Spleen (tissue), 11 donors: Measurements from ENCODE around the gene LEO1. TPM values are rescaled to one million over a fixed set of nuclear protein-coding genes. Genes with fewer than 3 reads are reported as not detected.

Experiments used
- DNase-seq: peaks from one replicate; pipeline ENCODE4 v3.0.0-alpha.2; 2020
- H3K27ac ChIP-seq, 8 donors: fragments of 200-600 bp; sonication (generic) in 7 of 8; 1 replicate in 4 of 8; 2 replicates in 4 of 8; pipeline versions ENCODE4 v1.5.0 to v1.8.0; 2016 to 2021; ENCODE audit warnings: inconsistent platforms in 4 of 8, mild to moderate bottlenecking in 4 of 8, moderate library complexity in 1 of 8
- H3K27me3 ChIP-seq, 7 donors: fragments of 200-600 bp; sonication (generic) in 6 of 7; replicated peaks in 1 of 7; 1 replicate in 4 of 7; 2 replicates in 3 of 7; pipeline versions ENCODE4 v1.5.0 to v1.8.0; 2016 to 2021; ENCODE audit warnings: inconsistent platforms in 3 of 7, mild to moderate bottlenecking in 1 of 7
- H3K36me3 ChIP-seq, 6 donors: fragments of 200-600 bp; sonication (generic) in 5 of 6; 1 replicate in 4 of 6; 2 replicates in 2 of 6; pipeline versions ENCODE4 v1.5.0 to v1.8.0; 2016 to 2021; ENCODE audit warnings: inconsistent platforms in 2 of 6
- H3K4me1 ChIP-seq, 6 donors: fragments of 200-600 bp; sonication (generic) in 5 of 6; 1 replicate in 3 of 6; 2 replicates in 3 of 6; pipeline versions ENCODE4 v1.5.0 to v1.8.0; 2016 to 2021; ENCODE audit warnings: inconsistent platforms in 3 of 6
- H3K4me3 ChIP-seq, 8 donors: fragments of 200-600 bp; sonication (generic) in 7 of 8; 1 replicate in 4 of 8; 2 replicates in 4 of 8; pipeline versions ENCODE4 v1.5.0 to v1.8.0; 2016 to 2021; ENCODE audit warnings: inconsistent platforms in 4 of 8, mild to moderate bottlenecking in 4 of 8, moderate library complexity in 2 of 8
- H3K9me3 ChIP-seq, 8 donors: fragments of 200-600 bp; sonication (generic) in 7 of 8; 1 replicate in 4 of 8; 2 replicates in 4 of 8; pipeline versions ENCODE4 v1.5.0 to v1.8.0; 2016 to 2021; ENCODE audit warnings: inconsistent platforms in 4 of 8
- POLR2A ChIP-seq, 3 donors: fragments of 450-650 bp; IDR thresholded peaks; one replicate each; pipeline ENCODE4 v1.5.1; 2017; ENCODE audit warnings: antibody characterized with exemption in 3 of 3, mild to moderate bottlenecking in 1 of 3
- POLR2AphosphoS5 ChIP-seq, 3 donors: sonication (generic); formaldehyde crosslinking; IDR thresholded peaks; one replicate each; pipeline ENCODE4 v1.5.1; 2017; ENCODE audit warnings: antibody characterized with exemption in 3 of 3
- WGBS, 5 donors: extraction: QIAGEN DNeasy Blood & Tissue Kit in 3 of 5; methylation state at CpG; one replicate each; pipeline versions ENCODE4 v1.1.5 to v1.1.7; 2013 to 2018; 5-methylcytosine and 5-hydroxymethylcytosine counted together
- intact Hi-C: fragments of 100-400 bp; cut with DNase I; formaldehyde crosslinking; loops from one replicate; pipeline ENCODE4 v1.15.0; 2023; ENCODE audit warnings: low total_unique reads
- polyA plus RNA-seq, 3 donors: library from polyadenylated mRNA; stranded (reverse); fragments of 200-250 nt; gene quantifications; one replicate each; pipeline ENCODE4 v1.2.1, GENCODE V29; 2013
- total RNA-seq, 7 donors: library from RNA; depleted of rRNA in 3 of 7; stranded (reverse); fragments of >200 nt in 3 of 7; fragmentation: NEBNext Ultra II Directional in 4 of 7; extraction: Animal tissue kit (Norgen Biotek cat#: 25700) in 4 of 7; gene quantifications; one replicate each; pipeline versions ENCODE4 v1.1.0 to v1.2.1, GENCODE V29; 2016 to 2021
- TF ChIP-seq, protein P1 (sequence below), 11 experiments: fragments of 200-600 bp in 7 of 11; fragments of 450-650 bp in 4 of 11; sonication (generic) in 4 of 11; IDR thresholded peaks in 8 of 11; conservative IDR thresholded peaks in 3 of 11; 1 replicate in 7 of 11; 2 replicates in 4 of 11; pipeline versions ENCODE4 v1.4.0 to v1.8.0; 2016 to 2021; ENCODE audit warnings: antibody characterized with exemption in 11 of 11, inconsistent platforms in 4 of 11, mild to moderate bottlenecking in 1 of 11
- donor health status: healthy with polysubstance abuse.
- donor health status: DM: no; HTN: no; CAD: no; lungs with moderate emphysema.
- donor health status: DM: no; HTN: no; CAD: no.
- donor health status: Bipolar disorder and iron deficiency.
- donor health status: healthy.
- donor health status: DM: no; HTN: no; CAD: no.
- donor health status: DM: yes; HTN: yes; CAD: no.

Gene LEO1
- total and polyA plus RNA-seq, 10 donors, result 7.6 to 19.5 (median 15.5) TPM

DNA sequence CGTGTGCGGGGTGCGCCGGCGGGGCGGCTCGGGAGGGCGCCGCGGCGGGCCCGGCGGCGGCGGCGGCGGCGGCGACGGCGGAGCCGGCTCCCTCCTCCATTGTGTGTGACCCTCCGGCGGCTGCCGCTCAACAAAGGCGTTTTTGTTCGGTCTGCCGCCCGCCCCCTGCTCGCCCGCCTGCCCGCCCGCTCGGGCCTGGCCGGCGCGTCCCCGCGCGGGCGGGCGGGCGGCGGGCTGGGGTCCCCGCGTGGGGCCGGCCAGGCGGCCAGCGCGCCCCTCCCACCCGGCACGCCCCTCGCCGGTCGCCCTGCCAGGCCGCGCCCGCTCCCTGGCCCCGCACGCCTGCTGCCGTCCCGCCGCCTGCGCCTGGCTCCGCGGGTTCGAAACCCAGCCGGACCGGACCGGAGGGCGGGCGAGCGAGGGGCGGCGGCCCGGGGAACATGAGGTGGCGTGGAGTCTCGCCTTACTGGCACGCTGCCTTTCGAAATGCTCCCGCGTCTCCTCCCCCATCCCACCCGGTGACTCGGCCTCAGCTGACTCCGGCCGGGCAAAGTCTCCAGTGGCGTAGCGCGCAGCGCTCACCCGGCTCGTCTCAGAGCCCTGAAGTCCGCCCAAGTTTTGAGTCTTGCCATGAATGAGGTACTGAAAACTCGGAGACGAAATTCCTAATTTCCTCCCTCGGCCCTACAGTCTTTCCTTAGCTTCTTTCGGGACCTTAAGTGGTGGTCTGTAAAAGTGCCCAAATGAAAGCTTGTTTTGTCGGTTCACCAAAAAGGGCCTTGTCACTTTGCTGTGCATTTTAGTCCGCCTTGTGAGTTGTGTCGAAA is 48.0 kb upstream of the LEO1 start:
- 0 to 2% (median 1%) methylated on average over 18 to 100 of the region's 100 CpGs for WGBS, 5 donors
- TF ChIP-seq POLR2AphosphoS5 (IDR thresholded peaks at IDR 0.05), result peak; percentile 84 to 88 (median 84)
- TF ChIP-seq, protein P1, sequence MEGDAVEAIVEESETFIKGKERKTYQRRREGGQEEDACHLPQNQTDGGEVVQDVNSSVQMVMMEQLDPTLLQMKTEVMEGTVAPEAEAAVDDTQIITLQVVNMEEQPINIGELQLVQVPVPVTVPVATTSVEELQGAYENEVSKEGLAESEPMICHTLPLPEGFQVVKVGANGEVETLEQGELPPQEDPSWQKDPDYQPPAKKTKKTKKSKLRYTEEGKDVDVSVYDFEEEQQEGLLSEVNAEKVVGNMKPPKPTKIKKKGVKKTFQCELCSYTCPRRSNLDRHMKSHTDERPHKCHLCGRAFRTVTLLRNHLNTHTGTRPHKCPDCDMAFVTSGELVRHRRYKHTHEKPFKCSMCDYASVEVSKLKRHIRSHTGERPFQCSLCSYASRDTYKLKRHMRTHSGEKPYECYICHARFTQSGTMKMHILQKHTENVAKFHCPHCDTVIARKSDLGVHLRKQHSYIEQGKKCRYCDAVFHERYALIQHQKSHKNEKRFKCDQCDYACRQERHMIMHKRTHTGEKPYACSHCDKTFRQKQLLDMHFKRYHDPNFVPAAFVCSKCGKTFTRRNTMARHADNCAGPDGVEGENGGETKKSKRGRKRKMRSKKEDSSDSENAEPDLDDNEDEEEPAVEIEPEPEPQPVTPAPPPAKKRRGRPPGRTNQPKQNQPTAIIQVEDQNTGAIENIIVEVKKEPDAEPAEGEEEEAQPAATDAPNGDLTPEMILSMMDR (IDR thresholded peaks at IDR 0.05 in 8 of 11, conservative IDR thresholded peaks at IDR 0.05 in 3 of 11), result peak in 1 of 11 experiments; percentile 11
- no peak for TF ChIP-seq POLR2A (IDR thresholded peaks at IDR 0.05)
- H3K9me3 ChIP-seq, result no peaks in the 10 kb centered on the region
- peak overlapping the region; percentile 61 to 89 (median 67) for H3K4me3 ChIP-seq
- peak; percentile 94 for DNase-seq
- H3K27me3 ChIP-seq, result no peaks in the 10 kb centered on the region
- peaks cover 28 to 55% (median 42%) of the 10 kb centered on the region in 6 donors for H3K4me1 ChIP-seq
- intact Hi-C loops, result no loop called here
- H3K27ac ChIP-seq, result peak overlapping the region; percentile 92 to 98 (median 94)
- no peaks in the 10 kb centered on the region for H3K36me3 ChIP-seq

DNA sequence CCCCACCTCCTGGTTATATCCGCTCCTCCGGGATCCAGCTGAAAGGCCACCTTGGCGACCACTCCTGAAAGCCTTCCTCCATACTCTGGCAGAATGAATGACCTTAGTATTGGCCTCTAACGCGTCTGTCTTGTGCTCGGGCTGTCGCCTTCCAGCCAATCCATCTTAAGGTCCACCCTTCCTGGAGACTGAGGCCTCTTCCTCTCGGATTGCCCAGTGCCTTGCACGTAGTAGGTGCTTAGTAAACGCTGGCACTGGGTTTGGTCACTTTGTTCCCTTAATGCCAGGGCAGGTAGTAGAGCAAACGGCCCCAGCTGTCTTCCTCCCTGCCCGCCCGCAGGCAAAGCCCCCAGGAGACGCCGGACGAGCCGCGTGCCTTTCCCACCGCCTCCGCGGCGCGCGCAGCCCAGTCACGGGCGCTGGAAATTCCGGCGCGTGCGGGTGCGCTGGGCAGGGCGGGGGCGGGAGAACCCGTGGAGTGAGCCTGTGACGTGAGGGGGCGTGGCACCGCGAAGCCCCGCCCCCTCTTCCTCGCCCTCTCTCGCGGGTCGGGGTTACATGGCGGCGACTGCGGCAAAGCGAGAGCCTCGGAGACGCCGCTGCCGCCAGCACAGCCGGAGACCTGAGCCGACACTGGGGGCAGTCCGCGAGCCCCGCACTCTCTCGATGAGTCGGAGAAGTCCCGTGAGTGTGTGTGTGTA is 47.3 kb upstream of the LEO1 start, which contains the start of gene MAPK6:
MAPK6 (plus strand) TSS at position 527 of the 701 bp plus-strand sequence. CDS start 27,242 bp downstream, outside the sequence.
- DNase-seq, result peak; percentile 98
- TF ChIP-seq POLR2AphosphoS5 (IDR thresholded peaks at IDR 0.05), result peak; percentile 92 to 95 (median 95)
- TF ChIP-seq, protein P1 (IDR thresholded peaks at IDR 0.05 in 8 of 11, conservative IDR thresholded peaks at IDR 0.05 in 3 of 11), result peak in 5 of 11 experiments; percentile 5 to 29 (median 14)
- TF ChIP-seq POLR2A (IDR thresholded peaks at IDR 0.05), result peak; percentile 49 to 88 (median 62)
- no peaks in the 10 kb centered on the region for H3K27me3 ChIP-seq
- H3K27ac ChIP-seq, result peak within 1 kb of the TSS; percentile 92 to 98 (median 94)
- intact Hi-C loops, result no loop called here
- WGBS, 5 donors, result 5 to 12% (median 6%) methylated on average over 25 to 59 of the region's 59 CpGs
- no peaks in the 10 kb centered on the region for H3K9me3 ChIP-seq
- H3K36me3 ChIP-seq, result no peaks in the 10 kb centered on the region
- H3K4me3 ChIP-seq, result peak within 1 kb of the TSS; percentile 61 to 89 (median 67)
- peaks cover 28 to 61% (median 43%) of the 10 kb centered on the region in 6 donors for H3K4me1 ChIP-seq

DNA sequence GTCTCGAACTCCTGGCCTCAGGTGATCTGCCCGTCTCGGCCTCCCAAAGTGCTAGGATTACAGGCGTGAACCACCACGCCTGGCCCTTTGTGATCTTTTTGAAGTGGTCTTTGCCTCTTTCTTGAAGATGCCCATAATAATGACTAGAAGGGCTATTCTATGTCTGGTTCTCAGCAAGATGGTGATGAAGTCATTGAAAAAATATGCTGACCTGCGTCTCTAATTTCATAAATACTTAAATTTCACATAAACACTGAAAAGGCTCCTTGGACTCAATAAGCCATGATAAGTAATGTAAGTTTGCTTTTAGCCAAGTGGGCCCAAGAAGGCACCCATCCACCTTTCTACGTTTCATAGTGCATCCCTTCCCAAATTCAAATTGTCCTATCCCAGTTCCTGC is 46.7 kb upstream of the LEO1 start:
- H3K9me3 ChIP-seq, result no peaks in the 10 kb centered on the region
- WGBS, 5 donors, result 94 to 97% (median 96%) methylated on average over 7 of the region's 7 CpGs
- intact Hi-C loops, result no loop called here
- peak overlapping the region in 5 of 8 donors; percentile 92 to 98 (median 94) for H3K27ac ChIP-seq
- peaks cover 27 to 60% (median 41%) of the 10 kb centered on the region in 6 donors for H3K4me1 ChIP-seq
- H3K36me3 ChIP-seq, result no peaks in the 10 kb centered on the region
- DNase-seq, result no peak
- H3K4me3 ChIP-seq, result peak overlapping the region in 4 of 8 donors; percentile 61 to 89 (median 66)
- no peaks in the 10 kb centered on the region for H3K27me3 ChIP-seq
- TF ChIP-seq, protein P1 (IDR thresholded peaks at IDR 0.05 in 8 of 11, conservative IDR thresholded peaks at IDR 0.05 in 3 of 11), result no peak
- TF ChIP-seq POLR2AphosphoS5 (IDR thresholded peaks at IDR 0.05) (no peak), POLR2A (IDR thresholded peaks at IDR 0.05) (no peak)
